ENCODE data around the gene HCLS1.
"Not testable (repeated sequence)": the region's sequence is repeated elsewhere in the genome, so short reads cannot be mapped to it uniquely, and the experiment has no call there.

The HCLS1 gene

GRCh38 chr3:121696186-121696585 lies 35.5 kb upstream of the HCLS1 start:
- TF ChIP-seq CTCF (IDR thresholded peaks at IDR 0.05) (no peak), ZFX (IDR thresholded peaks at IDR 0.05; ENCODE audit: borderline replicate concordance) (no peak)
- H3K27ac ChIP-seq: no peak overlapping the region

GRCh38 chr3:121692010-121692699 lies 31.5 kb upstream of the HCLS1 start:
- no peak for TF ChIP-seq CTCF (IDR thresholded peaks at IDR 0.05)
- no peak for TF ChIP-seq ZFX (IDR thresholded peaks at IDR 0.05; ENCODE audit: borderline replicate concordance)
- no peak overlapping the region for H3K27ac ChIP-seq

- TF ChIP-seq ZFX (IDR thresholded peaks at IDR 0.05; ENCODE audit: borderline replicate concordance): no peak
- no peak for TF ChIP-seq CTCF (IDR thresholded peaks at IDR 0.05)
Measured at GRCh38 chr3:121690777-121691405, 30.2 kb upstream of the HCLS1 start.

GRCh38 chr3:121688747-121689146 lies 28.0 kb upstream of the HCLS1 start:
- not testable (repeated sequence) for H3K27ac ChIP-seq

More at GRCh38 chr3:121690777-121691405, 30.2 kb upstream of the HCLS1 start:
- H3K27ac ChIP-seq: no peak overlapping the region

- no peak overlapping the region for H3K27ac ChIP-seq
- TF ChIP-seq CTCF (IDR thresholded peaks at IDR 0.05) (no peak), ZFX (IDR thresholded peaks at IDR 0.05; ENCODE audit: borderline replicate concordance) (no peak)
Measured at GRCh38 chr3:121681792-121682191, 21.1 kb upstream of the HCLS1 start.

- TF ChIP-seq ZFX (IDR thresholded peaks at IDR 0.05; ENCODE audit: borderline replicate concordance) (no peak), CTCF (IDR thresholded peaks at IDR 0.05) (no peak)
- H3K27ac ChIP-seq: no peak overlapping the region
Measured at GRCh38 chr3:121677141-121677540, 16.4 kb upstream of the HCLS1 start.

GRCh38 chr3:121670676-121671075 lies 10.0 kb upstream of the HCLS1 start:
- no peak overlapping the region for H3K27ac ChIP-seq
- TF ChIP-seq ZFX (IDR thresholded peaks at IDR 0.05; ENCODE audit: borderline replicate concordance) (no peak), CTCF (IDR thresholded peaks at IDR 0.05) (no peak)
